Spleen (tissue), 7 donors: ENCODE data around the gene TBXA2R.

ENCODE experiments used
- CTCF ChIP-seq, 11 experiments: fragments of 200-600 bp in 7 of 11; fragments of 450-650 bp in 4 of 11; sonication (generic) in 4 of 11; IDR thresholded peaks in 8 of 11; conservative IDR thresholded peaks in 3 of 11; 1 replicate in 7 of 11; 2 replicates in 4 of 11; pipeline versions ENCODE4 v1.4.0 to v1.8.0; 2016 to 2021; ENCODE audit warnings: antibody characterized with exemption in 11 of 11, inconsistent platforms in 4 of 11, mild to moderate bottlenecking in 1 of 11
- POLR2A ChIP-seq, 3 donors: fragments of 450-650 bp; IDR thresholded peaks; one replicate each; pipeline ENCODE4 v1.5.1; 2017; ENCODE audit warnings: antibody characterized with exemption in 3 of 3, mild to moderate bottlenecking in 1 of 3
- POLR2AphosphoS5 ChIP-seq, 3 donors: sonication (generic); formaldehyde crosslinking; IDR thresholded peaks; one replicate each; pipeline ENCODE4 v1.5.1; 2017; ENCODE audit warnings: antibody characterized with exemption in 3 of 3
- donor health status: DM: no; HTN: no; CAD: no; lungs with moderate emphysema.
- donor health status: DM: no; HTN: no; CAD: no.
- donor health status: DM: no; HTN: no; CAD: no.

GRCh38 chr19:3632739-3633558, 26.3 kb upstream of the TBXA2R start:
- TF ChIP-seq POLR2A (IDR thresholded peaks at IDR 0.05) (no peak), CTCF (IDR thresholded peaks at IDR 0.05 in 8 of 11, conservative IDR thresholded peaks at IDR 0.05 in 3 of 11) (no peak), POLR2AphosphoS5 (IDR thresholded peaks at IDR 0.05) (peak in 1 of 3 donors; percentile 23)
